IMR-90 (cell line): ENCODE results near the gene LEMD1. TPM values are rescaled to one million over a fixed set of nuclear protein-coding genes. Genes with fewer than 3 reads are reported as not detected.

Experiments used
- ATAC-seq: fragments of 200-7000 bp; cut with Tn5 transposase; 2 replicates; pipeline ENCODE4 v1.9.1; 2020; ENCODE audit warnings: low read depth, mild to moderate bottlenecking, moderate library complexity
- BruUV-seq: library from RNA; stranded (reverse); fragments of 400-500 nt; replicated peaks from 2 replicates; lab custom pipeline; 2021; lab: Mats Ljungman, UMichigan
- CTCF ChIA-PET: fragments of 300-600 bp; formaldehyde crosslinking; extraction: SDS; loops from one replicate; lab custom pipeline; 2021; ENCODE audit warnings: antibody characterized with exemption; lab: Yijun Ruan, JAX
- POLR2A ChIA-PET: fragments of 300-600 bp; sonication (Branson Sonifier 250); formaldehyde crosslinking; loops from one replicate; lab custom pipeline; 2022; ENCODE audit warnings: antibody characterized with exemption; ENCODE audit not compliant: unreplicated experiment; lab: Charles Lee
- DNase-seq: peaks from one replicate; pipeline ENCODE4 v3.0.0; 2013
- H2AFZ ChIP-seq: replicated peaks from 2 replicates; pipeline ENCODE3; 2013; ENCODE audit warnings: low read length, mild to moderate bottlenecking; ENCODE audit not compliant: poor library complexity
- H2AK5ac ChIP-seq: 2 replicates; pipeline ENCODE4 v1.6.1; 2013; ENCODE audit warnings: low read depth, low read length, inconsistent platforms
- H2AK9ac ChIP-seq: replicated peaks from 2 replicates; pipeline ENCODE3; 2013; ENCODE audit warnings: mild to moderate bottlenecking, low read depth, low read length, moderate library complexity; ENCODE audit not compliant: poor library complexity
- H2BK120ac ChIP-seq: 2 replicates; pipeline ENCODE4 v1.6.1; 2013; ENCODE audit warnings: low read depth, low read length, inconsistent platforms
- H2BK15ac ChIP-seq: 3 replicates; pipeline ENCODE4 v1.6.1; 2013; ENCODE audit warnings: low read depth, low read length, inconsistent platforms
- H2BK20ac ChIP-seq: 2 replicates; pipeline ENCODE4 v1.6.1; 2013; ENCODE audit warnings: low read depth, mild to moderate bottlenecking, inconsistent platforms, low read length, moderate library complexity
- H2BK5ac ChIP-seq: 2 replicates; pipeline ENCODE4 v1.6.1; 2013; ENCODE audit warnings: mild to moderate bottlenecking, low read depth, low read length, inconsistent platforms; ENCODE audit not compliant: poor library complexity, severe bottlenecking
- H3K14ac ChIP-seq: replicated peaks from 2 replicates; pipeline ENCODE4 v1.6.1; 2013; ENCODE audit warnings: low read depth, low read length, inconsistent platforms
- H3K18ac ChIP-seq: 2 replicates; pipeline ENCODE4 v1.6.1; 2013; ENCODE audit warnings: low read depth, low read length, control low read depth
- H3K23ac ChIP-seq: 2 replicates; pipeline ENCODE4 v1.6.1; 2013; ENCODE audit warnings: low read depth, low read length, inconsistent platforms
- H3K27ac ChIP-seq: 2 replicates; pipeline ENCODE4 v1.5.1; 2013; ENCODE audit warnings: mild to moderate bottlenecking, control low read depth, low read length; ENCODE audit not compliant: insufficient read depth
- H3K27me3 ChIP-seq: 2 replicates; pipeline ENCODE4 v1.6.1; 2013; ENCODE audit warnings: low read length; ENCODE audit not compliant: control insufficient read depth, insufficient read depth
- H3K36me3 ChIP-seq: 2 replicates; pipeline ENCODE4 v1.6.1; 2013; ENCODE audit warnings: low read length, mixed read lengths; ENCODE audit not compliant: control insufficient read depth, insufficient read depth
- H3K4ac ChIP-seq: 2 replicates; pipeline ENCODE4 v1.6.1; 2013; ENCODE audit warnings: low read depth, low read length, inconsistent platforms
- H3K4me1 ChIP-seq: 2 replicates; pipeline ENCODE4 v1.6.1; 2013; ENCODE audit warnings: low read length, mixed read lengths; ENCODE audit not compliant: control insufficient read depth, insufficient read depth
- H3K4me2 ChIP-seq: 2 replicates; pipeline ENCODE4 v1.6.1; 2013; ENCODE audit warnings: low read depth, mild to moderate bottlenecking, control low read depth, low read length, moderate library complexity
- H3K4me3 ChIP-seq: 2 replicates; pipeline ENCODE4 v1.5.1; 2013; ENCODE audit warnings: low read depth, mild to moderate bottlenecking, control low read depth, low read length, moderate library complexity; ENCODE audit not compliant: insufficient read depth
- H3K56ac ChIP-seq: 2 replicates; pipeline ENCODE4 v1.6.1; 2013; ENCODE audit warnings: low read length, inconsistent platforms; ENCODE audit not compliant: insufficient read depth; ENCODE audit errors: extremely low read depth
- H3K79me1 ChIP-seq, 2 experiments: 2 replicates each; pipeline ENCODE4 v1.6.1; 2013; ENCODE audit warnings: low read length in 2 of 2, inconsistent platforms in 1 of 2, low read depth in 1 of 2
- H3K9ac ChIP-seq: 2 replicates; pipeline ENCODE4 v1.6.1; 2013; ENCODE audit warnings: low read depth, low read length, control low read depth
- H3K9me1 ChIP-seq: 2 replicates; pipeline ENCODE4 v1.6.1; 2013; ENCODE audit warnings: low read length, inconsistent platforms; ENCODE audit not compliant: insufficient read depth
- H3K9me3 ChIP-seq: 2 replicates; pipeline ENCODE4 v1.6.1; 2013; ENCODE audit warnings: low read length; ENCODE audit not compliant: control insufficient read depth, insufficient read depth
- H4K20me1 ChIP-seq: 2 replicates; pipeline ENCODE4 v1.6.1; 2013; ENCODE audit warnings: low read length, inconsistent platforms; ENCODE audit not compliant: insufficient read depth
- H4K5ac ChIP-seq: 2 replicates; pipeline ENCODE4 v1.6.1; 2013; ENCODE audit warnings: mild to moderate bottlenecking, low read depth, low read length, control low read depth
- H4K8ac ChIP-seq, 2 experiments: 2 replicates each; pipeline ENCODE4 v1.6.1; 2013; ENCODE audit warnings: low read depth in 2 of 2, low read length in 2 of 2, control low read depth in 1 of 2, inconsistent platforms in 1 of 2
- H4K91ac ChIP-seq: 2 replicates; pipeline ENCODE4 v1.6.1; 2013; ENCODE audit warnings: low read depth, low read length, inconsistent platforms; ENCODE audit not compliant: insufficient read depth
- RAD21 ChIP-seq: IDR thresholded peaks from 2 replicates; pipeline ENCODE4 v1.6.1; 2012; ENCODE audit warnings: low read length, improper control_type of control experiment
- WGBS, 2 experiments: methylation state at CpG; one replicate each; pipeline versions ENCODE4 v1.1.5 to v1.1.7; 2013; ENCODE audit warnings: missing lambda C conversion rate in 2 of 2; ENCODE audit not compliant: insufficient read length in 1 of 2; ENCODE audit errors: extremely low coverage in 2 of 2; 5-methylcytosine and 5-hydroxymethylcytosine counted together
- dilution Hi-C: fragments of 300-500 bp; cut with HindIII; formaldehyde crosslinking; loops from one replicate; pipeline ENCODE4 v1.14.3; 2018; ENCODE audit warnings: low sequenced_read_pairs; ENCODE audit not compliant: unreplicated experiment
- in situ Hi-C: fragments of 300-500 bp; cut with MboI; formaldehyde crosslinking; loops from 3 replicates; pipeline ENCODE4 v1.14.3; 2019; ENCODE audit warnings: low sequenced_read_pairs, inconsistent platforms, mixed read lengths
- intact Hi-C: fragments of 100-400 bp; cut with micrococcal nuclease; formaldehyde crosslinking; loops from 2 replicates; pipeline ENCODE4 v1.10.0; 2022
- polyA plus RNA-seq, 3 experiments: library from polyadenylated mRNA; depleted of rRNA; stranded (reverse); fragments of >200 nt; gene quantifications; 2 replicates each; pipeline ENCODE4 v1.2.3, GENCODE V29; 2012; ENCODE audit warnings: low replicate concordance in 1 of 3
- total RNA-seq: library from RNA; depleted of rRNA; stranded (reverse); fragments of >200 nt; gene quantifications from 2 replicates; pipeline ENCODE4 v1.2.3, GENCODE V29; 2012

Gene LEMD1
- total and polyA plus RNA-seq, 2 of the 4 experiments (the other 2 are of a cell fraction), result not detected

GRCh38 chr1:205380882-205381281 is 41.0 kb downstream of the LEMD1 start:
- intact Hi-C loops (no loop called here), dilution Hi-C loops (no loop called here), in situ Hi-C loops (no loop called here)
- H2BK120ac ChIP-seq, result no peak overlapping the region
- H3K4me3 ChIP-seq, result no peak overlapping the region
- peaks cover 23% of the 10 kb centered on the region for H3K27me3 ChIP-seq
- no peaks in the 10 kb centered on the region for H3K9me3 ChIP-seq
- no peak for TF ChIP-seq RAD21
- H2AK9ac ChIP-seq, result no peak overlapping the region
- H3K4ac ChIP-seq, result no peak overlapping the region
- H2BK5ac ChIP-seq, result no peak overlapping the region
- DNase-seq (no peak), ATAC-seq (no peak)
- no peak overlapping the region for H2BK15ac ChIP-seq
- WGBS, 2 experiments, result no CpG with 5 or more reads among the region's 2 CpGs
- H2AK5ac ChIP-seq, result no peak overlapping the region
- H3K4me2 ChIP-seq, result no peak overlapping the region
- no peak overlapping the region for H3K56ac ChIP-seq
- H3K9ac ChIP-seq, result no peak overlapping the region
- no peak overlapping the region for H2AFZ ChIP-seq
- H3K36me3 ChIP-seq, result no peaks in the 10 kb centered on the region
- H4K5ac ChIP-seq, result no peak overlapping the region
- H3K23ac ChIP-seq, result no peak overlapping the region
- no peaks in the 10 kb centered on the region for H3K79me1 ChIP-seq
- H3K9me1 ChIP-seq, result 0 out of 2 replicates have a peak, but pooled peaks cover 6% of the 10 kb centered on the region
- no peak overlapping the region for H3K18ac ChIP-seq
- H3K14ac ChIP-seq, result no peak overlapping the region
- ChIA-PET CTCF (no interaction called here), POLR2A (no interaction called here)
- H2BK20ac ChIP-seq, result no peak overlapping the region
- H3K4me1 ChIP-seq, result peaks cover under 1% of the 10 kb centered on the region
- H4K8ac ChIP-seq, result no peak overlapping the region
- H4K91ac ChIP-seq, result no peak overlapping the region
- H3K27ac ChIP-seq, result no peak overlapping the region
- H4K20me1 ChIP-seq, result no peaks in the 10 kb centered on the region
- no TSS peak for BruUV-seq
